Left cardiac atrium (tissue), 4 donors: ENCODE data around the gene C1RL. TPM values are rescaled to one million over a fixed set of nuclear protein-coding genes. Genes with fewer than 3 reads are reported as not detected.
A peak's percentile ranks its signal among the peaks of the same experiment; 100 is the strongest.
"Not testable (repeated sequence)": the region's sequence is repeated elsewhere in the genome, so short reads cannot be mapped to it uniquely, and the experiment has no call there.

Experiments
- ATAC-seq, 2 donors: fragments of 200-7000 bp; cut with Tn5 transposase; one replicate each; pipeline ENCODE4 v1.9.1; 2020; ENCODE audit warnings: mild to moderate bottlenecking in 2 of 2, moderate library complexity in 2 of 2
- DNase-seq: peaks from one replicate; pipeline ENCODE4 v3.0.0-alpha.2; 2020
- intact Hi-C, 2 donors: fragments of 100-400 bp; cut with DNase I; formaldehyde crosslinking; loops; one replicate each; pipeline versions ENCODE4 v1.14.1 to v1.15.1; 2022 to 2023
- total RNA-seq, 2 donors: library from RNA; stranded (reverse); fragmentation: NEBNext Ultra II Directional; extraction: Animal tissue kit (Norgen Biotek cat#: 25700); gene quantifications; one replicate each; pipeline ENCODE4 v1.2.1, GENCODE V29; 2021
- donor health status: DM: no; HTN: yes; CAD: no.
- donor health status: DM: no; HTN: yes; CAD: no; lungs with severe emphysema.
- donor health status: DM: yes; HTN: yes; CAD: no.
- donor health status: Dilated cardiomyopathy.

C1RL gene
- total RNA-seq, 2 donors from 2014 or later, result 23.0 to 29.8 TPM

GRCh38 chr12:7121324-7121723 is 12.3 kb upstream of the C1RL start:
- ATAC-seq (no peak), DNase-seq (no peak)
- intact Hi-C loops, result no loop called here

- no peak for DNase-seq
- intact Hi-C loops, result no loop called here
These were observed 11.2 kb upstream of the C1RL start for GRCh38 chr12:7120166-7120565.

GRCh38 chr12:7118881-7119280 is 9.9 kb upstream of the C1RL start:
- intact Hi-C loops, result no loop called here

More at GRCh38 chr12:7120166-7120565, 11.2 kb upstream of the C1RL start:
- ATAC-seq, result no peak

GRCh38 chr12:7117670-7118069 is 8.7 kb upstream of the C1RL start:
- DNase-seq (no peak), ATAC-seq (no peak)
- intact Hi-C loops, result no loop called here

More at GRCh38 chr12:7118881-7119280, 9.9 kb upstream of the C1RL start:
- DNase-seq, result no peak
- ATAC-seq, result no peak

GRCh38 chr12:7116916-7117315 is 7.9 kb upstream of the C1RL start:
- DNase-seq, result no peak
- ATAC-seq, result no peak
- intact Hi-C loops, result no loop called here

- intact Hi-C loops, result no loop called here
- no peak for ATAC-seq
- no peak for DNase-seq
These were observed 7.2 kb upstream of the C1RL start for GRCh38 chr12:7116196-7116595.

- no peak for ATAC-seq
- no peak for DNase-seq
- intact Hi-C loops, result no loop called here
These were observed 5.8 kb upstream of the C1RL start for GRCh38 chr12:7114851-7115250.

- no peak for ATAC-seq
- DNase-seq, result no peak
- intact Hi-C loops, result no loop called here
These were observed 5.0 kb upstream of the C1RL start for GRCh38 chr12:7114008-7114407.

- ATAC-seq (peak in 1 of 2 donors; percentile 23), DNase-seq (no peak)
- intact Hi-C loops, result no loop called here
These were observed 4.4 kb upstream of the C1RL start for GRCh38 chr12:7113389-7113871.

- no peak for DNase-seq
- no peak for ATAC-seq
- intact Hi-C loops, result no loop called here
These were observed 3.0 kb upstream of the C1RL start for GRCh38 chr12:7112041-7112440.

GRCh38 chr12:7110661-7111060 is 1.6 kb upstream of the C1RL start:
- ATAC-seq (no peak), DNase-seq (no peak)
- intact Hi-C loops, result no loop called here

GRCh38 chr12:7109572-7109920 is 532 bp upstream of the C1RL start:
- DNase-seq (no peak), ATAC-seq (no peak)
- intact Hi-C loops, result loop anchor here in 1 of 2 donors (2.0 kb wide), 2 partner anchors 49 to 165 kb away; partner anchors contain the start of genes C12orf57 and C1S

- intact Hi-C loops, result loop anchor here in 1 of 2 donors (2.0 kb wide), 2 partner anchors 47 to 163 kb away; partner anchors contain the start of genes C12orf57 and C1S
- peak; percentile 86 for DNase-seq
- ATAC-seq, result peak; percentile 81 to 94
These were observed 815 bp downstream of the C1RL start for GRCh38 chr12:7108003-7108795.

GRCh38 chr12:7107636-7108002 is 1.4 kb downstream of the C1RL start:
- no peak for ATAC-seq
- no peak for DNase-seq
- intact Hi-C loops, result loop anchor here in 1 of 2 donors (2.0 kb wide), 2 partner anchors 47 to 163 kb away; partner anchors contain the start of genes C12orf57 and C1S

GRCh38 chr12:7107181-7107580 is 1.8 kb downstream of the C1RL start:
- DNase-seq, ATAC-seq, intact Hi-C loops: not testable (repeated sequence)

GRCh38 chr12:7106082-7106481 is 2.9 kb downstream of the C1RL start:
- no peak for ATAC-seq
- intact Hi-C loops, result no loop called here
- no peak for DNase-seq

- DNase-seq (no peak), ATAC-seq (no peak)
- intact Hi-C loops, result no loop called here
These were observed 5.0 kb downstream of the C1RL start for GRCh38 chr12:7103837-7104584.

- DNase-seq (no peak), ATAC-seq (no peak)
- intact Hi-C loops, result no loop called here
These were observed 6.4 kb downstream of the C1RL start for GRCh38 chr12:7102582-7102981.

GRCh38 chr12:7101694-7102131 is 7.3 kb downstream of the C1RL start:
- intact Hi-C loops, result no loop called here
- ATAC-seq, result peak in 1 of 2 donors; percentile 47
- DNase-seq, result no peak

GRCh38 chr12:7101047-7101693 is 7.8 kb downstream of the C1RL start:
- peak in 1 of 2 donors; percentile 46 for ATAC-seq
- DNase-seq, result no peak
- intact Hi-C loops, result no loop called here
